ENCODE results near the gene MLXIP.

Gene MLXIP

DNA sequence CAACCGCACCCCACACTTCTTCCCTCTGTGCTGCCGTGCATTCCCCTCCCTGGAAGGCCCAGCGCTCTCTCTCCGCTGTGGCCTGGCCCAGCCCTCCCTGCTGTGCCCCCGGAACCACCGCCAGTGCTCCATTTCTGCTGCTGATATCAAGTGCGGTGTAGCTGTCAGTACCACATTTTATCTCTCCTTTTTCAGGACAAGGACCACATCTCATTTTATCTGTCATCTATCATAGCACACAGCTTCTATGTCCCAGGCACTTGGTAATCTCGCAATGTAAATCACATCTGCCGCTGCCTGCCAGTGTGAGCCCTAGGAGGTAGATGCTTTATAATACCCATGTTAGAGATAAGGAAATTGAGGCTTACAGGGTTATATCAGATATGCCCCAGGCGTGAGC lies 77.1 kb downstream of the MLXIP start:
- H3K9me3 ChIP-seq (ENCODE audit: insufficient read depth, low read length) = no peaks in the 10 kb centered on the region
- no peaks in the 10 kb centered on the region for H3K9me2 ChIP-seq (replicated peaks; ENCODE audit: insufficient read depth, low read length)
- H3K36me3 ChIP-seq (ENCODE audit: low read length) = no peaks in the 10 kb centered on the region
- H4K20me1 ChIP-seq (ENCODE audit: low read depth, low read length) = no peaks in the 10 kb centered on the region
- no peaks in the 10 kb centered on the region for H3K27me3 ChIP-seq (ENCODE audit: low read length)
- H3F3A ChIP-seq (ENCODE audit: insufficient read depth) = no peaks in the 10 kb centered on the region
- H3K27ac ChIP-seq (ENCODE audit: low read depth, low read length) = no peak overlapping the region
- H2AFZ ChIP-seq (ENCODE audit: low read depth, low read length, severe bottlenecking) = no peak overlapping the region
- H3K4me2 ChIP-seq (ENCODE audit: low read depth, low read length, poor library complexity, severe bottlenecking) = no peak overlapping the region
- H3K4me3 ChIP-seq (ENCODE audit: insufficient read depth, low read length, poor library complexity, severe bottlenecking) = no peak overlapping the region
- TF ChIP-seq CTCF (IDR thresholded peaks at IDR 0.05; ENCODE audit: insufficient read depth, low read length, poor library complexity, severe bottlenecking) (no peak), EZH2phosphoT487 (conservative IDR thresholded peaks at IDR 0.05; ENCODE audit: low read length) (no peak)
- H3K79me2 ChIP-seq (ENCODE audit: insufficient read depth, low read length) = no peaks in the 10 kb centered on the region
- H3K9ac ChIP-seq (ENCODE audit: low read length) = no peak overlapping the region

GRCh38 chr12:122158700-122159285 lies 80.2 kb downstream of the MLXIP start:
- Histone ChIP-seq H4K20me1 (ENCODE audit: low read depth, low read length) (no peaks in the 10 kb centered on the region), H3K79me2 (ENCODE audit: insufficient read depth, low read length) (no peaks in the 10 kb centered on the region), H3K4me3 (ENCODE audit: insufficient read depth, low read length, poor library complexity, severe bottlenecking) (no peak overlapping the region), H3K9me3 (ENCODE audit: insufficient read depth, low read length) (no peaks in the 10 kb centered on the region), H3K4me2 (ENCODE audit: low read depth, low read length, poor library complexity, severe bottlenecking) (no peak overlapping the region), H2AFZ (ENCODE audit: low read depth, low read length, severe bottlenecking) (no peak overlapping the region), H3K27ac (ENCODE audit: low read depth, low read length) (no peak overlapping the region), H3K36me3 (ENCODE audit: low read length) (no peaks in the 10 kb centered on the region), H3K9me2 (replicated peaks; ENCODE audit: insufficient read depth, low read length) (no peaks in the 10 kb centered on the region), H3K27me3 (ENCODE audit: low read length) (no peaks in the 10 kb centered on the region), H3F3A (ENCODE audit: insufficient read depth) (no peaks in the 10 kb centered on the region), H3K9ac (ENCODE audit: low read length) (no peak overlapping the region)
- TF ChIP-seq CTCF (IDR thresholded peaks at IDR 0.05; ENCODE audit: insufficient read depth, low read length, poor library complexity, severe bottlenecking) = no peak
- no peak for TF ChIP-seq EZH2phosphoT487 (conservative IDR thresholded peaks at IDR 0.05; ENCODE audit: low read length)

DNA sequence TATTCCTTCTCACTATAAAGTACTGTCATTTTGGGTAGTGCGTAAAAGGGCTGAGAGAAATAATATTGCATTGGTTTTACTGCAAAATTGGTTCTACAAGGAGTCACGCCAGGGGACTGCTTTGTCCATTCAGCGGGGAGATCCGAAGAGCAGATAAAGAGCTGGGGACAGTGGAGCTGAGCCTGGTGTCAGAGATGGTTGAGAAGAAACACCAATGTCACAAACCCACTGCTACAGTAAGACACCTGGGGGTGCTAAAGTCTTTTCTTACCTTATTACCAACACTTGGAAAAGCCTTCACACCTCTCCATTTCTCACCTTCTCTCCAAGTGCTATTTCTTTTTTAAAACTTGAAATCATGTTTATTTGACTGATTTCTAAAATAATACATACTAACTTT lies 81.3 kb downstream of the MLXIP start:
- H3K9me3 ChIP-seq (ENCODE audit: insufficient read depth, low read length) = no peaks in the 10 kb centered on the region
- no peaks in the 10 kb centered on the region for H3F3A ChIP-seq (ENCODE audit: insufficient read depth)
- no peak overlapping the region for H3K27ac ChIP-seq (ENCODE audit: low read depth, low read length)
- H3K9me2 ChIP-seq (replicated peaks; ENCODE audit: insufficient read depth, low read length) = no peaks in the 10 kb centered on the region
- no peaks in the 10 kb centered on the region for H3K79me2 ChIP-seq (ENCODE audit: insufficient read depth, low read length)
- H3K36me3 ChIP-seq (ENCODE audit: low read length) = no peaks in the 10 kb centered on the region
- H3K9ac ChIP-seq (ENCODE audit: low read length) = no peak overlapping the region
- no peak overlapping the region for H3K4me3 ChIP-seq (ENCODE audit: insufficient read depth, low read length, poor library complexity, severe bottlenecking)
- H4K20me1 ChIP-seq (ENCODE audit: low read depth, low read length) = no peaks in the 10 kb centered on the region
- no peak overlapping the region for H2AFZ ChIP-seq (ENCODE audit: low read depth, low read length, severe bottlenecking)
- H3K27me3 ChIP-seq (ENCODE audit: low read length) = no peaks in the 10 kb centered on the region
- no peak overlapping the region for H3K4me2 ChIP-seq (ENCODE audit: low read depth, low read length, poor library complexity, severe bottlenecking)
- TF ChIP-seq EZH2phosphoT487 (conservative IDR thresholded peaks at IDR 0.05; ENCODE audit: low read length) = no peak
- no peak for TF ChIP-seq CTCF (IDR thresholded peaks at IDR 0.05; ENCODE audit: insufficient read depth, low read length, poor library complexity, severe bottlenecking)
